OCI-M2 (cell line): ENCODE measurements around the gene PAK1.
"Not testable (repeated sequence)": the region's sequence is repeated elsewhere in the genome, so short reads cannot be mapped to it uniquely, and the experiment has no call there.

Experiments
- DNase-seq: peaks from one replicate; lab custom pipeline; 2025; ENCODE audit not compliant: unreplicated experiment; lab: John Stamatoyannopoulos, UW

The PAK1 gene

GRCh38 chr11:77407613-77408012, 66.3 kb downstream of the PAK1 start:
- DNase-seq = no peak

GRCh38 chr11:77406396-77406795, 67.5 kb downstream of the PAK1 start:
- DNase-seq = no peak

GRCh38 chr11:77403211-77403610, 70.7 kb downstream of the PAK1 start:
- DNase-seq = no peak

GRCh38 chr11:77402218-77402556, 71.7 kb downstream of the PAK1 start:
- no peak for DNase-seq

GRCh38 chr11:77401486-77402217, 72.2 kb downstream of the PAK1 start:
- no peak for DNase-seq

- no peak for DNase-seq
Observed at GRCh38 chr11:77400775-77401449, 73.0 kb downstream of the PAK1 start.

GRCh38 chr11:77400271-77400670, 73.6 kb downstream of the PAK1 start:
- no peak for DNase-seq

GRCh38 chr11:77397631-77398030, 76.3 kb downstream of the PAK1 start:
- no peak for DNase-seq

- no peak for DNase-seq
Observed at GRCh38 chr11:77396911-77397310, 77.0 kb downstream of the PAK1 start.

GRCh38 chr11:77396305-77396704, 77.6 kb downstream of the PAK1 start:
- DNase-seq = no peak

- no peak for DNase-seq
Observed at GRCh38 chr11:77395460-77396173, 78.3 kb downstream of the PAK1 start.

GRCh38 chr11:77392842-77393241, 81.1 kb downstream of the PAK1 start:
- no peak for DNase-seq

GRCh38 chr11:77387701-77388100, 86.2 kb downstream of the PAK1 start:
- no peak for DNase-seq

GRCh38 chr11:77386178-77386577, 87.7 kb downstream of the PAK1 start:
- DNase-seq = no peak

GRCh38 chr11:77385255-77385771, 88.6 kb downstream of the PAK1 start:
- DNase-seq = not testable (repeated sequence)

GRCh38 chr11:77384571-77384970, 89.3 kb downstream of the PAK1 start:
- no peak for DNase-seq

- DNase-seq = not testable (repeated sequence)
Observed at GRCh38 chr11:77383349-77383748, 90.5 kb downstream of the PAK1 start.

- no peak for DNase-seq
Observed at GRCh38 chr11:77381729-77382665, 91.9 kb downstream of the PAK1 start.

GRCh38 chr11:77379934-77380333, 94.0 kb downstream of the PAK1 start:
- DNase-seq = no peak

GRCh38 chr11:77379253-77379652, 94.6 kb downstream of the PAK1 start:
- DNase-seq = no peak

GRCh38 chr11:77377734-77378133, 96.2 kb downstream of the PAK1 start:
- no peak for DNase-seq
